HUES6 (cell line): ENCODE data around the gene GGCX.
"Not testable (repeated sequence)": the region's sequence is repeated elsewhere in the genome, so short reads cannot be mapped to it uniquely, and the experiment has no call there.

ENCODE experiments used
- H3K27ac ChIP-seq: 2 replicates; pipeline ENCODE4 v1.7.0; 2013; ENCODE audit warnings: low read depth, mild to moderate bottlenecking, low read length, inconsistent platforms
- H3K27me3 ChIP-seq: 2 replicates; pipeline ENCODE4 v1.6.1; 2013; ENCODE audit warnings: low read length; ENCODE audit not compliant: control insufficient read depth, insufficient read depth
- H3K36me3 ChIP-seq: 2 replicates; pipeline ENCODE4 v1.6.1; 2013; ENCODE audit warnings: low read length; ENCODE audit not compliant: control insufficient read depth, insufficient read depth
- H3K4me1 ChIP-seq: 2 replicates; pipeline ENCODE4 v1.6.1; 2013; ENCODE audit warnings: low read length; ENCODE audit not compliant: control insufficient read depth, insufficient read depth
- H3K4me3 ChIP-seq: 2 replicates; pipeline ENCODE4 v1.5.1; 2013; ENCODE audit warnings: low read depth, low read length
- H3K9ac ChIP-seq: one replicate; pipeline ENCODE4 v1.6.1; 2013; ENCODE audit warnings: mild to moderate bottlenecking, low read length
- H3K9me3 ChIP-seq: 2 replicates; pipeline ENCODE4 v1.6.1; 2013; ENCODE audit warnings: low read depth, low read length; ENCODE audit not compliant: control insufficient read depth, insufficient read depth

Gene GGCX

DNA sequence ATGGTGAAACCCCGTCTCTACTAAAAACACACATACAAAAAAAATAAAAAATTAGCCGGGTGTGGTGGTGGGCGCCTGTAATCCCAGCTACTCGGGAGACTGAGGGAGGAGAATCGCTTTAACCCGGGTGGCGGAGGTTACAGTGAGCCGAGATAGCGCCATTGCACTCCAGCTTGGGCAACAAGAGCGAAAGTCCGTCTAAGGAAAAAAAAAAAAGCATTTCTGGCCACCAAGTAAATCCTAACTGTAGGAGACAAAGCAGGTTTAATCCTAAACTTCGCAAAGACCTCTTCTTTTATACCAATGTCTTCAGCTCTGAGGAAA, 928 bp downstream of the GGCX start:
- peaks cover 35% of the 10 kb centered on the region for H3K36me3 ChIP-seq
- H3K27me3 ChIP-seq, H3K9me3 ChIP-seq, H3K27ac ChIP-seq, H3K4me1 ChIP-seq: not testable (repeated sequence)
- peak overlapping the region; percentile 82 for H3K9ac ChIP-seq
- peak overlapping the region; percentile 90 for H3K4me3 ChIP-seq

DNA sequence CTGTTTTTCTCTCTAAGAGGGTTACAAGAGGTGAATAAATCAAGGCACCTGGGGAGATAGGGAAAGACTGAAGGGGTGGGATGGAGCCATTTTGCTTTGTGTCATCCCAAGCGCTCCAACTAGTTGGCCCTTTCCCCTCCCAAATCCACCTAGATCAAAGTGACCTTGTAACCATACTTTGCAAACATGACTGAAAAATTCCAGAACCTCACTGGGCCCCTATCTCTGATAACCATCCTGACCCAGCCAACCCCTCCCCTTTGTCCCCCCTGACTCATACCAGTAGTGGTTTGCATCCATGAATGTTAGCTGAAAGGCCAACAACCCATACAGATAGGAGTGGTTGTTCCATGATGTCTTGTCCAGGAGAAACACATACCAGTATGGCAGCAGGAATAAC, 3.1 kb downstream of the GGCX start:
- Histone ChIP-seq H3K27ac (no peak overlapping the region), H3K27me3 (no peaks in the 10 kb centered on the region), H3K4me3 (no peak overlapping the region), H3K9ac (no peak overlapping the region), H3K4me1 (peaks cover 3% of the 10 kb centered on the region; the same call in 1 of the 2 replicates), H3K36me3 (peaks cover 55% of the 10 kb centered on the region), H3K9me3 (no peaks in the 10 kb centered on the region)

DNA sequence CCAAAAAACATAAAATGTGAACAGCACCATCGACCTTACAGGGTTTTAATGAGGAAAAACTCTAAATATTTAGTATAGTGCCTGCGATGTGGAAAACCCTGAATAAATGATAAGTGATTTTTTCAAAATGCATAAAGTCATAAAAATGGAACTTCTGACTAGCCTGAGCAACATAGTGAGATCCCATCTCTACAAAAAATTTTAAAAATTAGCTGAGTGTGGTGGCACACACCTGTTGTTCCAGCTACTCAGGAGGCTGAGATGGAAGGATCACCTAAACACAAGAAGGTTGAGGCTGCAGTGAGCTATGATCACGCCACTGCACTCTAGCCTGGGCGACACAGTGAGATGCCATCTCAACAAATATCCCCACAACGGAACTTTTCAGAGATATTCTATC, 4.2 kb downstream of the GGCX start:
- H3K9ac ChIP-seq, result no peak overlapping the region
- H3K4me1 ChIP-seq, result peaks cover 3% of the 10 kb centered on the region; the same call in 1 of the 2 replicates
- no peak overlapping the region for H3K4me3 ChIP-seq
- H3K27me3 ChIP-seq, result no peaks in the 10 kb centered on the region
- peaks cover 65% of the 10 kb centered on the region for H3K36me3 ChIP-seq
- H3K9me3 ChIP-seq, result no peaks in the 10 kb centered on the region
- H3K27ac ChIP-seq, result no peak overlapping the region

DNA sequence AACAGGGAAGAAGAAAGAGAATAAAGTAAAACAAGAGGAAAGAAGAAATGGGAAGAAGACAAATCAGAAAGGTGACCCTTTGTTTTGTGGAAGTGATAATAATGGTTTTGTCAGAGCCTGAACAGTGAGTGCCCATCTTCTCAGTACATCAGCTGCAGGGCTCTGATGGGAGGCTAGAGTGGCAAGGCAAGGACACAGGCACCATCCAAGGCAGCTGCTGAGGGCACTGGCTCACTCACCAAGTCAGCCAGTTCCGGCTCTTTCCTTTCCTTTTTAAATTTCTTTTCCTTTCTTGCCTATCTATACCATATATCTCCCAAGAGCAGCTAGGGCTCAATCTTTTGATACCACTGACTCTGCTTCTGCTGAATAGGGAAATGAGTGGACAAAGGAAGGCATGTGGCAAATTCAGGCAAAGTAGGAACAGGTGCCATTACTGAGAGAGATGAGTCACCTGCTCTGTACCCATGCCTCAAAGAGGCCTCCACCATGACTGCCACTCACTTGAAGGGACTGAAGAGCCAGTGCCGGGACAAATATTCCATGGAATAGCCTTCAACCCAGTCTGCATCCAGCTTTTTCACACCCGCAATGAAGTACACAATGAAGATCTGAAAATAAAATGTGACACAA, 6.2 kb downstream of the GGCX start:
- Histone ChIP-seq H3K36me3 (peaks cover 84% of the 10 kb centered on the region), H3K27me3 (no peaks in the 10 kb centered on the region), H3K9me3 (no peaks in the 10 kb centered on the region), H3K4me1 (no peaks in the 10 kb centered on the region), H3K4me3 (no peak overlapping the region), H3K27ac (no peak overlapping the region), H3K9ac (no peak overlapping the region)

DNA sequence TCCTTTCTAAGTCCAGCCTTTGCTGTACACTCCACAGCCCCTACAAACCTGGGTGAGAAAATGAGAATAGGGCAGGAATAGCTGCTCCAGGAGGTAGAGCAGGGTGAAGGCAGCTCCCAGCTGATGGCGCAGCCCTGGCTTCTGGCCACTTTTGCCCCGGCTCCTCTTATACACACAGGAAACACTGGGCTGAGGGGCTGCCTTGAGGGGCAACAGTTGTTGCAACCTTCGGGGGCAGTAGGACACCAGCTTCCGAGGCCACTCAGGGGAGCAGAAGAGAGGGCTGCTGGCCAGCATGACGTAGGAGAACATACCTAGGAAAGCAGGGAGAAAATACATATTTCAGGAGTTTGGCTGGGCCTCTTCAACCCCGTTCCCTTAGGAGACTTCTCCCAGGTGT, 8.1 kb downstream of the GGCX start:
- H3K4me1 ChIP-seq, result no peaks in the 10 kb centered on the region
- peaks cover 85% of the 10 kb centered on the region for H3K36me3 ChIP-seq
- H3K9me3 ChIP-seq, result no peaks in the 10 kb centered on the region
- H3K9ac ChIP-seq, result no peak overlapping the region
- H3K27me3 ChIP-seq, result no peaks in the 10 kb centered on the region
- no peak overlapping the region for H3K27ac ChIP-seq
- no peak overlapping the region for H3K4me3 ChIP-seq

DNA sequence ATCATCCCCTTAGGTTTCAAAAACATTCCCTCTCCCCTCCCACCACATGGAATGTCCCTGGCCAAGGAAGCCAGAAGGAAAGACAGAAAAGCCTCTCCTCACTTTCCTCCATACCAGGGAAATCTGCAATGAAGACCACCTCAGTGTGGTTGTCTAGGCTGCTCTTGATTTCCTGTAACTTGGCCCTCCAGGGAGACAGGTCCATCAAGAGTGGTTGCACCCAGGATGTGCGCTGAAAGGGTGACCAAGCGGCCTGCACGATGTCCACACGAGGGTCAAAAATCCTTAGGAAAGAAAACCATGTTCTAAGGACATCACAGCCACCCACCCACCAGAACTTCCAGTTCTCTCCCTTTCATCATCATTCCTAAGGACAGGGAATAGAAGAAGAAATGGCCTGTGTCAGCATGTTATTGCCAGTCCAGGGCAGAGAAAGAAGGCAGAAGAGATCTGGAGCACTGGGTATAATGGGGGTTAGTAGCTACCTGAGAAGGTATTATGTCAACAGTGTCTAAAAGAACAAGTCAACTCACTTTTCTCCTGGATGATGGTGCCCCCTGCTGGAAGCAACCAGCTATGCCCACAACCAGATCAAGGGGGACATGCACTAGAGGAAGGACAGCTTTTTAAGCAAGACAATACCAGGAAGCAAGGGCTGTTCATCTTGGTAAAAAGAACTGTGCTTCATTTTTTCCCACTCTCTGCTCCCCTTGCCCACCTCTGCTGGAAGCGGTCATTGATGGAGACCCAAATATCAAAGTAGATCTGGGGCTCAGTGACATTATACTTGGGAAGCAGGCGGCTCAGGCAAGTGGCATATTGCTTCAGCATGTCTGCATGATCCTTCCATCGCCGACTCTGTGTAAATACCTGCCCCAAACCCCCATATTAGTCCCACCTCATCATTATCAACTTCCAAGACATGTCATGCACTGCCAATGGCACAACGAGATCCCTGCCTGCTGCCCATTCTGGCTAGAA, 9.3 kb downstream of the GGCX start:
- Histone ChIP-seq H3K4me1 (no peaks in the 10 kb centered on the region), H3K9ac (no peak overlapping the region), H3K27ac (no peak overlapping the region), H3K4me3 (no peak overlapping the region), H3K27me3 (no peaks in the 10 kb centered on the region), H3K36me3 (peaks cover 83% of the 10 kb centered on the region), H3K9me3 (no peaks in the 10 kb centered on the region)

DNA sequence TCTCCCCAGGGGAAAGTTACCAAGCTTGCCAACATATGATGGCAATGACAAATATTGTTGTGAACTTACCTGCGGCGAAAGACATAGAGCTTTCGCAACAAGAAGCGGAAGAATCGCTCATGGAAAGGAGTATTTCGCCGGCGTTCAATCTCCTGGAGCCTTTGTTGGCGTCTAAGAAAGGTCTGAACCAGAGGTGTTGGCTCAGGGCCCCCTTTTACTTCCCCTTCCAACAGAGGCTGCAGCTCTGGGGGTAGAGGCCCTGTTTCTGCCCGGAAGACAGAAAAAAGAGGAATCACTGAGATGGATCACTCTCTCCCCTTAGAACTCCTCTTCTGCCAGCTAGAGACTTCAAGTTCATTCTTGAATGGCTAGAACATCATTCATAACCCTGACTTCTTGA, 10.8 kb downstream of the GGCX start:
- H3K36me3 ChIP-seq, result peaks cover 76% of the 10 kb centered on the region
- no peaks in the 10 kb centered on the region for H3K9me3 ChIP-seq
- H3K9ac ChIP-seq, result no peak overlapping the region
- H3K27ac ChIP-seq, result no peak overlapping the region
- no peaks in the 10 kb centered on the region for H3K27me3 ChIP-seq
- H3K4me3 ChIP-seq, result no peak overlapping the region
- no peaks in the 10 kb centered on the region; the same call in 1 of the 2 replicates for H3K4me1 ChIP-seq

DNA sequence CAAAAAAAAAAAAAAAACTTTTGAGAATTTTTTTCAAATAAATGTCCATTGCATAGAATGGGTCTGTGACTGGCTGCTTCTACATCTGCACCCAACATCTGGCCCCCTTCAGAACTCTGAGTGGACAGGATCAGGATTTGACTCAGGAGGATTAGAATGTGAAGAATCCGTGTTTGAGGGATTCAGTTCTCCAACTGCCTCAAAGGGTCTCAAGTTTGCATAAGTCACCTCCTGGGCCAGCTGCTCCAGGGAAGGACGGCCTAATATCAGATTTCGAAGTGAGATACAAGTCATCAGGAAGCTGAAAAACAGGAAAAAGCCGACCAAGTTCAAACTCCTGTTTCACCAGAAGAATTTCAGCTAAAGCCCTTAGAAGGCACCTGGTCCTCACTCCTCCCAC, 11.5 kb downstream of the GGCX start:
- Histone ChIP-seq H3K27me3 (no peaks in the 10 kb centered on the region), H3K9ac (no peak overlapping the region), H3K4me3 (no peak overlapping the region), H3K4me1 (no peaks in the 10 kb centered on the region; the same call in 1 of the 2 replicates), H3K9me3 (no peaks in the 10 kb centered on the region), H3K27ac (no peak overlapping the region), H3K36me3 (peaks cover 76% of the 10 kb centered on the region)

DNA sequence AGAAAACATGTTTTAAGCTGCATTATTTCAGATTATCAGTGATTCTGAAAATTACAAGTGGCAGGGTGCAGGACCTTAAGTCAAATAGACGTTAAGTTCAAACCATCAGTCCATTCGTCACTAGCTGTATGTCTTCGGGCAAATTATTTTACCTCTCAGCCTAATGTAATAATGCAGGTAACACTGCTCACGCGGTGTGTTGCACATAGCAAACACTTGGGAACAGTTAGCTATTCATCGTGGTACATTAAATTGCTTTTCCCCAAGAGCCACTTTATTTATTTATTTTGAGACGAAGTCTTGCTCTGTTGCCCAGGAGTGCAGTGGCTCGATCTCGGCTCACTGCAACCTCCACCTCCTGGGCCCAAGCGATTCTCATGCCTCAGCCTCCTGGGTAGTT, 12.2 kb downstream of the GGCX start:
- Histone ChIP-seq H3K9me3 (no peaks in the 10 kb centered on the region), H3K27ac (no peak overlapping the region), H3K4me3 (no peak overlapping the region), H3K9ac (no peak overlapping the region), H3K36me3 (peaks cover 76% of the 10 kb centered on the region), H3K4me1 (no peaks in the 10 kb centered on the region; the same call in 1 of the 2 replicates), H3K27me3 (no peaks in the 10 kb centered on the region)

DNA sequence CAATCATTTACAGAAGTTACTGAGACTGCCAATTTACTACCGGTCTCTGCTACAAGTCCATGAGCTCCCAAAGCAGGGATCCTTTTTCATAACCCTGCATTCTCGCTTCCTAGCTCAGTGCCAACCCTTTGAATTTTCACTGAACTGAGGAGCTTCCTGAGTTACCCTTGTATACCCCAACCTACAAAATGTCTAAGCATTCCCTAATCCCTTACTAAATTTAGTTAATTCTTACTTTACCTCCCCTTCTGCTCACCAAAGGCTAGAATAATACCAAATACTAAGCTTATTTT, 12.7 kb downstream of the GGCX start:
- Histone ChIP-seq H3K9me3 (no peaks in the 10 kb centered on the region), H3K27ac (no peak overlapping the region), H3K36me3 (peaks cover 77% of the 10 kb centered on the region), H3K27me3 (no peaks in the 10 kb centered on the region), H3K4me3 (no peak overlapping the region), H3K4me1 (no peaks in the 10 kb centered on the region; the same call in 1 of the 2 replicates), H3K9ac (no peak overlapping the region)

DNA sequence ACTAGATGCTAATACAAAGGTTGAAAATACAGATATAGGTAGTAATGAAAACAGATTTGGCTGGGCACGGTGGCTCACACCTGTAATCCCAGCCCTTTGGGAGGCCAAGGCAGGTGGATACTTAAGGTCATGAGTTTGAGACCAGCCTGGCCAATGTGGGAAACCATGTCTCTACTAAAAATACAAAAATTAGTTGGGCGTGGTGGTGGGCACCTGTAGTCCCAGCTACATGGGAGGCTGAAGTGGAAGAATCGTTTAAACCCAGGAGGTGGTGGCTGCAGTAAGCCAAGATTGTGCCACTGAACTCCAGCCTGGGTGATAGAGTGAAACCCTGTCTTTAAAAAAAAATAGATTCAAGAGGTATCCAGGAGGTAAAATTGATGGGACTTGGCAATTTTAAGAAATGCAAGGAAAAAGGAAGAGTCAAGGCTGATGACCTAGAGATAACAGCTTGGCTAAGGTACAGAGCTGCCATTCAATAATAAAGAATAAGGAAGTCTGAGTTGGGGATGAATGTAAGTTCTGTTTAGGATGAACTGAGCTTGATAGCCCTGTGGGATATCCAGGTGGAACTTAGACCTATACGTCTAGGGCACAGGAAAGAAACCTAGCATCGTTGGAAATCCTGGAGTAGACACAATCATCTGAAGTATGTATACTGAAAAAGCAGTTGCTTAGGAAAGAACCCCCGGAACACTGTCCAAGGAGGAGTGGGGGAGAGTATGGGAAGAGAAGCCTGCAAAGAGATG, 13.3 kb downstream of the GGCX start:
- H3K27ac ChIP-seq, result no peak overlapping the region
- no peaks in the 10 kb centered on the region; the same call in 1 of the 2 replicates for H3K4me1 ChIP-seq
- H3K9me3 ChIP-seq, result no peaks in the 10 kb centered on the region
- H3K36me3 ChIP-seq, result peaks cover 78% of the 10 kb centered on the region
- H3K4me3 ChIP-seq, result no peak overlapping the region
- H3K9ac ChIP-seq, result no peak overlapping the region
- H3K27me3 ChIP-seq, result no peaks in the 10 kb centered on the region
